GM08714 (cell line): Measurements from ENCODE around the gene RGS6.
A peak's percentile ranks its signal among the peaks of the same experiment; 100 is the strongest.
"Not testable (repeated sequence)": the region's sequence is repeated elsewhere in the genome, so short reads cannot be mapped to it uniquely, and the experiment has no call there.

Experiments
- H3K4me3 ChIP-seq: fragments of 200-500 bp; sonication (Bioruptor generic); 2 replicates; pipeline ENCODE4 v1.5.1; 2014; ENCODE audit warnings: mild to moderate bottlenecking, low read length, inconsistent platforms
- ZNF274 ChIP-seq: IDR thresholded peaks from 2 replicates; pipeline ENCODE4 v1.6.1; 2012; ENCODE audit warnings: mild to moderate bottlenecking, low read depth, low read length

The RGS6 gene

GRCh38 chr14:72464226-72464625 is 532.0 kb downstream of the RGS6 start:
- H3K4me3 ChIP-seq = no peak overlapping the region
- TF ChIP-seq ZNF274 = no peak

DNA sequence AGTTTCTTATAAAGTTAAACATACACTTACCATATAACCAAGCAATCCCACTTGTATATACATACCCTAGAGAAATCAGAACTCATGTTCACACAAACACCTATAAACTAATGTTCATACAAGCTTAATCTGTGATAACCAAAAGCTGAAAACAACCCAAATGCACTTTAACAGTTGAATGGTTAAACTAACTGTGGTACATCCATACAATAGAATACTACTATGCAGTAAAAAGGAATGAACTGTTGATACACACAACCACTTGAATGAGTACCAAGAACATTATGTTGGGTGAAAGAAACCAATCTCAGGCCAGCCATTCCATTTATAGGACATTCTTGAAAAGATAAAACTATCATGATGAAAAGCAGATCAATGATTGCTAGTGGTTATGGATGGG is 534.1 kb downstream of the RGS6 start:
- H3K4me3 ChIP-seq = no peak overlapping the region
- no peak for TF ChIP-seq ZNF274

- no peak for TF ChIP-seq ZNF274
- H3K4me3 ChIP-seq = no peak overlapping the region
Measured at GRCh38 chr14:72471346-72471745, 539.1 kb downstream of the RGS6 start.

- no peak overlapping the region for H3K4me3 ChIP-seq
- TF ChIP-seq ZNF274 = no peak
Measured at GRCh38 chr14:72472845-72473244, 540.6 kb downstream of the RGS6 start.

DNA sequence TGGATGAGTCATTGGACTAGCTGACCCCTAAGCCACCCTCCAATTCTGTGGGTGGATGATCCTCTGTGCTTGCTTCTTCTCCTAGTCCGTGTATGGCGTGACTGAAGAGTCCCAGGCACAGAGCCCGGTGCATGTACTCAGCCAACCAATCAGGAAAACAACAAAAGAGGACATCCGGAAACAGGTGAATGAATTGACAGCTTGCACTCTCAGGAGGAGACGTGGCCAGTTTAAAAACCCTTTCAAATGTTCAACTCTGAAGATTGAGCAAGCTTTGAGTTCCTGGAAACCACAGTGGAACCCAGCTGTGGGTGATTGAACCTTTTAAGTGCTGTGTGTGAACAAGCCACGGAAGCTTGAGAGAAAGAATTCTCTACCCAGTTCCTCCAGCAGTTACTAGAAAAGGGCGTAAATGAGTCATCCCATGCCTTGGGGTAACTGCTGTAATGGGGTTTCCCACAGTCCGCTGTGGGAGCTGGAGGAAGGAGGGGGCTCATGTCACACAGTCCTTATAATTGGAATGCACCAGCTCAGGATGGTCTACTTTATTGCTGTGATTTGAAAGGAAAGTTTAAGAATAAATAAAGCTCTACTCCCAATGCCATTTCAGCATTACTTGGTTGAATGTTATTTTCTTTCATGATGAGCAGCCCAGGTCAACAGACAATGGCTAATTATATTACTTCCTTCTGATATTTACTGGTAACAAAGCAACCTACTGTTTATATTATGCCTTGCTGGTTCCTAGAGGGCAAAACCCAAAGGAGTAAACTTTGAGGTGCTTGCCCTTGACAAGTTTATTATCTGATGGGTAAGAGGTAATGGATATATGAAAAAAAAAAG is 544.6 kb downstream of the RGS6 start:
- TF ChIP-seq ZNF274 = no peak
- peak overlapping the region; percentile 41; the same call in 1 of the 2 replicates for H3K4me3 ChIP-seq

DNA sequence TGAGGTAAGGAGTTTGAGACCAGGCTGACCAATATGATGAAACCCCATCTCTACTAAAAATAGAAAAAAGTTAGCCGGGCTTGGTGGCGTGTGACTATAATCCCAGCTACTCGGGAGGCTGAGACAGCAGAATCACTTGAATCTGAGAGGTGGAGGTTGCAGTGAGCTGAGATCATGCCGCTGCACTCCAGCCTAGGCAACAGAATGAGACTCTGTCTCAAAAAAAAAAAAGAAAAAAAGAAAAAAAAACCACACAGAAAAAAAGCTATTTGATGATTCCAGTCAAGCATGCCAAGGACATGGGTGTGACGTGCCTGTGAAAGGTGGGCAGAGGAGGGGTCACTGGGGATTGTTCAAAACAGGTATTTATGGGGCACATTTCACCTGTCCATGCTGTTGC is 545.3 kb downstream of the RGS6 start:
- not testable (repeated sequence) for H3K4me3 ChIP-seq

DNA sequence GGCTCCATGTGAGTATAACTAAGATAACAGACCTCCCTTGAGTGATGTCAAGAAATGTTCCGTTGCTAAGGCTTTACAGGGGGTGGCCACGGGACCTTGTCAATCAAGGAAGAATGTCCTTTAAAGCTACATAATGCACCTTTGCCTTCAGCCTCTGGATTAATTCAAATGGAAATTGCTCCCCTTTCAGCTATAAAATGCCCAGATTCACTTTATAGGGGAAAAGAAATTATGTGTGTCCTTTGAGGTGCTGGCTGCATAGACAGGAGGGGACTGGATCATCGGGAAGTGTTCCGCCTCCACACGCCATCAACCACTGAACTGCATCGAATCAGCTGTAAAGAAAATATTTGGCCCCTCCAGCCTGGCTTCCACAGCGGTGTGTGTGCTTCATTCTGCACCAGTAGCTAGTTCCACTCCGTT is 546.3 kb downstream of the RGS6 start:
- TF ChIP-seq ZNF274 = no peak
- H3K4me3 ChIP-seq = no peak overlapping the region

DNA sequence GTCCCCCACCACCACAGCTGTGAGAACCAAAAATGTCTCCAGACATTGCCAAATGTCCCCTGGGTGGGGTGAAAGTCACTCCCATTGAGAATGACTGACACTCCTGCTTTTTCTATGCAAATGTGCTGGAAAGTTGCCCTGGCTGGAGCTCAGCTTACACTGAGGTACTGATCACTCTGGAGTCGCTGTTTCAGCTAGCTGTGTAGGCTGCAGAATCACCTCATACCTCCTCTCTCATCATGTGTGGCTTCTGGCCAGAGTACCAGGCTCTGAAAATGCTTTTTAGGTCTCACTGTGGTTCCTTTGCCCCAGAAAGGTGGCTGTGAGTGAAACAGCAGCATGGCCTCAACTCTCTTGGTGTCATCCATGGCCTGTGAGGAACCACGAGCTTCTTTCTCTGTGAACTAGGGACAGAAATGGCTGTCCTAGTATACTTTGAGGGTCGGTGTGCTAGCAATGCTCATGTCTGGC is 547.3 kb downstream of the RGS6 start:
- no peak overlapping the region for H3K4me3 ChIP-seq
- TF ChIP-seq ZNF274 = no peak

GRCh38 chr14:72480464-72481243 is 548.4 kb downstream of the RGS6 start:
- TF ChIP-seq ZNF274 = no peak
- no peak overlapping the region; the same call in 1 of the 2 replicates for H3K4me3 ChIP-seq

GRCh38 chr14:72483311-72483710 is 551.1 kb downstream of the RGS6 start:
- H3K4me3 ChIP-seq = no peak overlapping the region
- TF ChIP-seq ZNF274 = no peak

DNA sequence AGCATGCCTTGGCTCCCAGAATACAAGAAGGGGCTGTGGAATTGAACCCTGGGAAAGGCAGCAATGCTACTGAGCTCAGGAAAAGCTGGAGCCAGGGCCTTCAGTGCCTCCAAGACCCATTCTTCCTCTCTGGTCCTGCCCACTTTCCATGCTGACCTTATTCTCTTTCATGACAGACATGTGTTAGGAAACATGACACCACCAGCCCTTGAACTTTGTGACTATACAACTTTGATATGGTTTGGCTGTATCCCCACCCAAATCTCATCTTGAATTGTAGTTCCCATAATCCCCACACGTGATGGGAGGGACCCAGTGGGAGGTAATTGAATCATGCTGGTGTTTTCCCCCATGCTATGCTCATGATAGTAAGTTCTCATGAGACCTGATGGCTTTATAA is 553.5 kb downstream of the RGS6 start:
- TF ChIP-seq ZNF274 = no peak

GRCh38 chr14:72488514-72488913 is 556.3 kb downstream of the RGS6 start:
- TF ChIP-seq ZNF274 = no peak
- no peak overlapping the region for H3K4me3 ChIP-seq

More for the DNA sequence above, 553.5 kb downstream of the RGS6 start:
- H3K4me3 ChIP-seq = no peak overlapping the region

GRCh38 chr14:72492196-72492595 is 560.0 kb downstream of the RGS6 start:
- no peak overlapping the region for H3K4me3 ChIP-seq
- no peak for TF ChIP-seq ZNF274

DNA sequence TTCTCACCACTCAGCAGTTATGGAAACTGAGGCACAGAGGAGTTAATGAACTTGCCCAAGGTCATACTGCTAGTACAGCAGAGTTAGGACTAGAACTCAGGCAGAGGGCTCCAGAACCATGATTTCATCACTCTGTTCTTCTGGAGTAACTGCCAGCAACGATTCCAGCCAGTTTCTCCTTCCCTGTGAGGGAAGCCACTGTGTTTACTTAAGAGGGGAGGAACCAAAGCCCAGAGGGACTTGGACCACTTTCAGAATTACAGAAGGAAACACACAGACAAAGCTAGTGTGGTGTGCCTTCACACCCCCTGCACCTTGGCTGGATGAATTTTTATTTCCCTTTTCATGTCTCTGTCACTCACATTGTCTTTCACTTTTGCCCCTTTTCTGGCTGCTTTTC is 563.4 kb downstream of the RGS6 start:
- H3K4me3 ChIP-seq = no peak overlapping the region
- no peak for TF ChIP-seq ZNF274

GRCh38 chr14:72498646-72499045 is 566.4 kb downstream of the RGS6 start:
- H3K4me3 ChIP-seq = no peak overlapping the region
- no peak for TF ChIP-seq ZNF274
